C4-2B (cell line): ENCODE data around the gene BCAR3.

Source experiments
- H3K27ac ChIP-seq: fragments of 450-650 bp; 2 replicates; pipeline ENCODE4 v1.5.1; 2017
- CTCF ChIP-seq: fragments of 450-650 bp; conservative IDR thresholded peaks from 2 replicates; pipeline ENCODE4 v1.5.1; 2017; ENCODE audit warnings: mild to moderate bottlenecking
- ZFX ChIP-seq: fragments of 450-650 bp; IDR thresholded peaks from 2 replicates; pipeline ENCODE4 v1.6.1; 2017

The BCAR3 gene

GRCh38 chr1:93692026-93692425, 10.4 kb upstream of the BCAR3 start:
- no peak overlapping the region for H3K27ac ChIP-seq
- no peak for TF ChIP-seq CTCF
- TF ChIP-seq ZFX = no peak

GRCh38 chr1:93690921-93691789, 9.5 kb upstream of the BCAR3 start:
- H3K27ac ChIP-seq = no peak overlapping the region
- TF ChIP-seq CTCF (no peak), ZFX (no peak)

- TF ChIP-seq CTCF = no peak
- no peak for TF ChIP-seq ZFX
- H3K27ac ChIP-seq = no peak overlapping the region
Observed at GRCh38 chr1:93690341-93690740, 8.7 kb upstream of the BCAR3 start.

- no peak overlapping the region for H3K27ac ChIP-seq
- no peak for TF ChIP-seq ZFX
- no peak for TF ChIP-seq CTCF
Observed at GRCh38 chr1:93689521-93690223, 8.0 kb upstream of the BCAR3 start.

- H3K27ac ChIP-seq = no peak overlapping the region
Observed at GRCh38 chr1:93687542-93687941, 5.9 kb upstream of the BCAR3 start.

GRCh38 chr1:93686504-93687250, 5.0 kb upstream of the BCAR3 start:
- no peak for TF ChIP-seq ZFX
- no peak for TF ChIP-seq CTCF
- H3K27ac ChIP-seq = no peak overlapping the region

More at GRCh38 chr1:93687542-93687941, 5.9 kb upstream of the BCAR3 start:
- TF ChIP-seq CTCF (no peak), ZFX (no peak)
